HUES48 (cell line): ENCODE data around the gene ITGB5.
A peak's percentile ranks its signal among the peaks of the same experiment; 100 is the strongest.

ENCODE experiments used
- H3K27ac ChIP-seq: one replicate; pipeline ENCODE4 v1.7.0; 2013; ENCODE audit warnings: low read depth, low read length, inconsistent platforms
- H3K27me3 ChIP-seq: 2 replicates; pipeline ENCODE4 v1.6.1; 2013; ENCODE audit warnings: mild to moderate bottlenecking, low read length; ENCODE audit not compliant: control insufficient read depth, insufficient read depth
- H3K36me3 ChIP-seq: 2 replicates; pipeline ENCODE4 v1.6.1; 2013; ENCODE audit warnings: low read length; ENCODE audit not compliant: control insufficient read depth, insufficient read depth
- H3K4me1 ChIP-seq: 2 replicates; pipeline ENCODE4 v1.6.1; 2013; ENCODE audit warnings: mild to moderate bottlenecking, low read length; ENCODE audit not compliant: control insufficient read depth, insufficient read depth
- H3K4me3 ChIP-seq: 2 replicates; pipeline ENCODE4 v1.5.1; 2013; ENCODE audit warnings: mild to moderate bottlenecking, low read depth, low read length
- H3K9ac ChIP-seq: 2 replicates; pipeline ENCODE4 v1.6.1; 2013; ENCODE audit warnings: mild to moderate bottlenecking, low read depth, low read length, moderate library complexity
- H3K9me3 ChIP-seq: 2 replicates; pipeline ENCODE4 v1.6.1; 2013; ENCODE audit warnings: low read length; ENCODE audit not compliant: control insufficient read depth, insufficient read depth

The ITGB5 gene

GRCh38 chr3:124890573-124891190 is 3.5 kb upstream of the ITGB5 start:
- Histone ChIP-seq H3K4me1 (peaks cover 25% of the 10 kb centered on the region), H3K9me3 (no peaks in the 10 kb centered on the region), H3K36me3 (no peaks in the 10 kb centered on the region), H3K27ac (no peak overlapping the region), H3K4me3 (no peak overlapping the region), H3K9ac (no peak overlapping the region), H3K27me3 (no peaks in the 10 kb centered on the region)

GRCh38 chr3:124888482-124889441 is 1.6 kb upstream of the ITGB5 start:
- Histone ChIP-seq H3K27ac (peak overlapping the region; percentile 94), H3K4me1 (peaks cover 44% of the 10 kb centered on the region), H3K9ac (peak overlapping the region; percentile 66), H3K36me3 (no peaks in the 10 kb centered on the region), H3K27me3 (no peaks in the 10 kb centered on the region), H3K4me3 (peak overlapping the region; percentile 79), H3K9me3 (no peaks in the 10 kb centered on the region)

DNA sequence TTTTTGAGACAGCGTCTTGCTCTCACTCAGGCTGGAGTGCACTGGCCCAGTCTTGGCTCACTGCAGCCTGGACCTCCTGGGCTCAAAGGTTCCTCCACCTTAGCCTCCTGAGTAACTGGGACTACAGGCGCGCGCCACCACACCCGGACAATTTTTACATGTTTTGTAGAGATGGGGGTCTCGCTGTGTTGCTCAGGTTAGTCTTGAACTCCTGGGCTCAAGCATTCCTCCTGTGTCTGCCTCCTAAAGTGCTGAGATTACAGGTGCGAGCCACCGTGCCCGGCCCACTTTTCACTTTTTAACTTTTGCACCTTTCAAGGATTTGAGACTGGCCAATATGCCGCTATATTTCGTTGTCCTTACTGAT is 750 bp upstream of the ITGB5 start:
- Histone ChIP-seq H3K9me3 (no peaks in the 10 kb centered on the region), H3K4me1 (peaks cover 53% of the 10 kb centered on the region), H3K4me3 (peak overlapping the region; percentile 79), H3K9ac (peak overlapping the region; percentile 66), H3K27me3 (no peaks in the 10 kb centered on the region), H3K36me3 (no peaks in the 10 kb centered on the region), H3K27ac (peak overlapping the region; percentile 94)

- Histone ChIP-seq H3K27ac (peak overlapping the region; percentile 94), H3K4me3 (peak overlapping the region; percentile 79), H3K27me3 (no peaks in the 10 kb centered on the region), H3K9me3 (no peaks in the 10 kb centered on the region), H3K4me1 (peaks cover 60% of the 10 kb centered on the region), H3K9ac (peak overlapping the region; percentile 68), H3K36me3 (no peaks in the 10 kb centered on the region)
Measured at GRCh38 chr3:124886168-124887056, 753 bp downstream of the ITGB5 start.

- no peaks in the 10 kb centered on the region for H3K27me3 ChIP-seq
- peak overlapping the region; percentile 94 for H3K27ac ChIP-seq
- H3K36me3 ChIP-seq, result no peaks in the 10 kb centered on the region
- no peaks in the 10 kb centered on the region for H3K9me3 ChIP-seq
- H3K9ac ChIP-seq, result peak overlapping the region; percentile 68
- peak overlapping the region; percentile 79 for H3K4me3 ChIP-seq
- H3K4me1 ChIP-seq, result peaks cover 58% of the 10 kb centered on the region
Measured at GRCh38 chr3:124885466-124886167, 1.5 kb downstream of the ITGB5 start.

DNA sequence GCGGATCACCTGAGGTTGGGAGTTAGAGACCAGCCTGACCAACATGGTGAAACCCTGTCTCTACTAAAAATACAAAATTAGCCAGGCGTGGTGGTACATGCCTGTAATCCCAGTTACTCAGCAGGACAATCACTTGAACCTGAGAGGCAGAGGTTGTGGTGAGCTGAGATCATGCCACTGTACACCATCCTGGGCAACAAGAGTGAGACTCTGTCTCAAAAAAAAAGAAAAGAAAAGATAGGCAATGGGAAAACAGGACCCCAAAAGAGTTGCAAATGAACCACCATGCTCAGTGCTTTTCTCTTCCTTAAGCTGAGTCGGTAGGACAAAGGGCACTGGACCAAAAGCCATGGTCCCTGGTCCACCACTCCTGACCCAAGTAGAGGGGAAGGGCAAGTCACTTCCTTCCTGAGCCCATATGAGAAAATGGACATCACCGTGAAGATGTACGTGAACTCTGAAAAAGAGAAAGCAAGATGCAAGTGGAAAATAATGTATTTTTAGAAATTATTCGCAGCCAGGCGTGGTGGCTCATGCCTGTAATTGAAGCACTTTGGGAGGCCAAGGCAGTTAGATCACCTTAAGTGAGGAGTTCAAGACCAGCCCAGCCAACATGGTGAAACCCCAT is 2.6 kb downstream of the ITGB5 start:
- Histone ChIP-seq H3K9ac (no peak overlapping the region), H3K4me3 (no peak overlapping the region), H3K9me3 (no peaks in the 10 kb centered on the region), H3K36me3 (no peaks in the 10 kb centered on the region), H3K27me3 (no peaks in the 10 kb centered on the region), H3K27ac (no peak overlapping the region), H3K4me1 (peaks cover 59% of the 10 kb centered on the region)

DNA sequence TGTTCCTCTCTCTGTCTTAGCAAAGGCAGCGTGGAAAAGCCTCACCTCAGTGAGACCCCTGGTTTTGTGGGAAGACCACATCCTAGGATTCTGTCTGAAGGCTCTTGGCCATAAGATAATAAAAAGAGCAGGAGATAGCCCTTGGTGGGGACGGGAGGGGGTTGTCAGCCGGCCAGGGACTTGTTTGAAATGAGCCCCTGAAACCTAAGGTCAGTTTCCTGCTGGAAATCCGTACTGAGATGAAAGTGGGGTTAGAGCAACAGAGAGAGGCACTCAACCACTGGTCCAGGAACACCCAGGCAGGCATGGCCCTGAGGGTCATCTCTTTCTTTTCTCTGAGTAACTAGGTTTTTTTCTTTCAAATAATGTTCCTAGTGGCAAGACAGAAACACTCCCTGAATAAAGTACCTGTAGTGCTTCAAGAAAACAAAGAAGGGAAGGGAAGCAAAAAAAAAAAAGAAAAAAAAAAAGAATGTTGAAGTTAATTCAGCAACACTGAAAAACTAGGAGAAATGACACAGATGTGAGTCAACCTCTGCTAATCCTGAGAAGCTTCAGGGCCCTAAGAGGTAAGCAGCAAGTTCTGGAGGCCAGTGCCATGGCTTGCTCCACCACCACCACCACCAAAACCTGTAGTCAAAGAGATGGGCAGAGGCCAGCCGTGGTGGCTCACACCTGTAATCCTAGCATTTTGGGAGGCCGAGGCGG is 3.2 kb downstream of the ITGB5 start:
- Histone ChIP-seq H3K4me3 (peak overlapping the region; percentile 37; the same call in 1 of the 2 replicates), H3K9ac (peak overlapping the region; percentile 34; the same call in 1 of the 2 replicates), H3K27ac (peak overlapping the region; percentile 81), H3K27me3 (no peaks in the 10 kb centered on the region), H3K9me3 (no peaks in the 10 kb centered on the region), H3K36me3 (no peaks in the 10 kb centered on the region), H3K4me1 (peaks cover 57% of the 10 kb centered on the region)

DNA sequence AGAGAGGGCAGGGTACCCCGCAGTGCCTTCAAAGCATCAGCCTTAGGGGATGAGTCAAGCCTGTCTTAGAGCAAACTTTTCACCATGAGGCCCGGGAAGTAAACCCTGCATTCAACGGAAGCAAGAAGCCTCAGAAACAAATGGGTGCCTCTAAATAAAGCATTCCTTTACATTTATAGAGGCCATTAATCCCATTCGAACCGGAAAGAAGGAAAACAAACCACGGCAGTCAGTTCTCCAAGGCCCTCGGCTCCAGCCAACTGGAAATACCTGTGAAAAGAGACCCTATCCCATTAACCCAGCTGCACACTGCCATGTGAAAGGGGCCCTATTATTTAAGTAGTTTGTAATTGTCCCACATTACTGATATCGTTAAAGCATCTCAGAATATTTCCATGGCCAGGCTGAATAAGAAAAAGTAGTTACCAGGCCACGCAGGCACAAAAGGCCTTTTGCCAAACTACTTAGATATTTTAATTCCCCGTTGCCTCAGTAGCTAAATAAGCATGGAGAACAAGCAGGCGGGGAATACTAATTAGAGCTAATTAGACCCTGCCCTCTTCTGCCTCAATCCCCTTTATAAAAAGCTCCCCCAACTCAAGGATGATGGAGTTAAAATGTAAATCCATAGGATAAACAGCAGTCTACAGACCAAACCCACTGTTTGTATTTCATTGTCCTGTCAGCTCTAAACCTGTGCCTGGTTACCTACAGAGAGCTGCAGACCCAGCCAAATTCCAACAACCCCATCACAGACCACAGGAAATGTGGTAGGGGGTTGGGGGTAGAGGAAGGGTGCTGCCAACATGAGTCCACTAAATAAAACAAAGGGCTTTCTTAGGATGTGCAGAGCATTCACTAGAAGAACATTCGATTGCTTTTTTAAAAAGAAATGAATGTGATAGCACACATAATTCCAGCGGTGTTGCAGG is 4.1 kb downstream of the ITGB5 start:
- H3K9me3 ChIP-seq, result no peaks in the 10 kb centered on the region
- peak overlapping the region; percentile 81 for H3K27ac ChIP-seq
- peak overlapping the region; percentile 34; the same call in 1 of the 2 replicates for H3K9ac ChIP-seq
- peaks cover 7% of the 10 kb centered on the region; the same call in 1 of the 2 replicates for H3K36me3 ChIP-seq
- H3K4me1 ChIP-seq, result peaks cover 52% of the 10 kb centered on the region
- H3K4me3 ChIP-seq, result peak overlapping the region; percentile 37; the same call in 1 of the 2 replicates
- H3K27me3 ChIP-seq, result no peaks in the 10 kb centered on the region
